NCI-H2227 treated with DMSO at 0.1 percent for 48 hours (cell line): ENCODE measurements around the gene PLEKHF1.
A peak's percentile ranks its signal among the peaks of the same experiment; 100 is the strongest.

Source experiments
- DNase-seq: peaks from one replicate; lab custom pipeline; 2025; lab: John Stamatoyannopoulos, UW

Gene PLEKHF1

DNA sequence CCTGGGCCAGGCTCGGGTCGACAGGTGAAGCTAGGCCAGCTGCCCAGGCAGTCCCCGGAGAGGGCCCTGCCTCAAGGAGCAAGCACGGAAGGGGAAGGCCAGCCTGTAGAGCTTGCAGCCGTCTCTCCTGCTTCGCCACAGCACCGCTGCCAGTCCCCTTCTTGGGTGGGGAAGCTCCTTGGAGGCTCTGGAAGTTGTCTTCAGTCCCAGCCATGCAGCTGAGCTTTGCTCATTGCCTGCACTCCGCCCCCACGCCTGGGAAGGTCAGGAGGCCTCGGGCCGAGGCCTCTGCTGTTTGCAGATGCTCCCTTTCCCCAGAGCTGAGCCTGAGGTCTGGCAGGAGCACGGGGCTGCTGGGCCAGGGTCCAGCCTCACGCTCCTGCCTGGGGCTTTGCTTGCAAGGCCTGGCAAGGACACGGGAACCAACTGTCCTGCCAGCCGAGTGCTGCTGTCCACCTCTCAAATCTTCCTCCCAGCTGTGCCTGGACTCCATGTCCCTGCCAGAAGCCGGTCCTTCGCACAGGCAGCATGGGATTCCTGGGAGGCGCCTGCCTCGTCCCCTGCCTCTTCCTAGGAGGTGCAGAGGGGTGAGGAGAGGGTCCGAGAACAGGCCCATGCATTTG is 13.3 kb downstream of the PLEKHF1 start:
- DNase-seq: no peak

DNA sequence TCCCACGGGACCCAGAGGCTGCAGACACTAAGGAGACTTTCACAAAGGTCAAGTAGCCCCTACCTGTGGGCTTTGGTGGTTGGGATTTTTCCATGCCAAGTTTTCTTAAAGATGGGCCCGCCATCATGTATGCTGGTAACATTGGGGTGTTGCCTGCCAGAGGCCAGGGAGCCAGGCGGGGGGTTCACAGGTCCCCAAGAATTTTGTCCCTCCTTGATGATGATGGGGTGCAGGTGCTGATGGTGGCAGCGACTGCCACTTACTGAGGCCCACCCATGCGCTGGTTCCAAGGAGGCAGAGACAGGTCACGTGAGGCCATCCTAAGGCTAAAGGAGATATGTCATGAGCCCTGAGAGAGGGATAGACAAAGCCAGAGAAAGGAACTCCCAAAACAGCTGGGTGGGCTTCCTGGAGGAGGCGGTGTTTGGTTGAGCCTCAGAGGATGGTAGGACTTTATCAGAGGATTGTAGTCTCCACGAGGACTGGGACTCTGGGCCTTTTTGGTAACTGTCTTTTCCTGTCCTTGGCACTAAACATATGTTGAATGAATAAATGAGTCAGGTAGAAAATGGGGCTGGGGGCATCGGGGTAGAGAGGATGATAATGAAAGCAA is 14.4 kb downstream of the PLEKHF1 start:
- no peak for DNase-seq

DNA sequence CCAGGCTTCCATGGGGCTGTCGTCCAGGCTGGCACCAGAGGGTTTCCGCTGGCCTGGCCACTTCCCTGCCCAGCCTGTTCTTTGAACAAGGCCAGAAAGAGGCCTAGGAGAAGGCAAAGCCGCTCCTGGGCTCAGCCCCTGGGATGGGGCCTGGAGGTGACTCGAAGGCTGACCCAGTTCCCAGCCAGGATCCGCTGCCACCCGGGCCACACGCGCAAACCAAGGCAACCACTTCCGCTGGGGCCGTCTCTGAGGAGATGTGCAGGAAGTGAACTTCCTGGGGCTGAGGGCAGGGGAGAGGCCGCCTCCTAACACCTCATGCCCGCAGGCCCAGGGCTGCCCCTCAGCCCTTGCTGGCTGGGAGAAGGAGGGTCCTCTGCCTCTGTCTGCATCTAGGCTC is 15.2 kb downstream of the PLEKHF1 start:
- DNase-seq: no peak

DNA sequence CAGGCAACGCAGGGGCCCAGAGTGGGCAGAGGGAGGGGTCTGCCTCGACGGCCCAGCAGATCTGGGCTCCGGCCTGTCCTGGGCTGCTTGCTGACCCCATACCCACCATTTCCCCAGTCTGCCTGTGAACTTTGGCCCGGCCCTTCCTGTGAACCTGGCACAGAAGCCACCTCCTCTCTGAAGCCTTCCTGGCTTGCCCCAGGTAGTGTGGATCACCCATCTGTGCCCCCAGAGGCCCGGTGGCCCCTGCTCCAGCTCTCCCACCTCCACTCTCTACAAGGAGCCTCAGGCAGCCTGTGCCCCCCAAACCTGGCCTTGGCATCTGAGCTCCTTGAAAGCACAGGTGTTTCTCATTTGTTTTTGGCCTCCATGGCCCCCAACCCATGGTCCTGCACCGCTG is 15.7 kb downstream of the PLEKHF1 start:
- DNase-seq: no peak

DNA sequence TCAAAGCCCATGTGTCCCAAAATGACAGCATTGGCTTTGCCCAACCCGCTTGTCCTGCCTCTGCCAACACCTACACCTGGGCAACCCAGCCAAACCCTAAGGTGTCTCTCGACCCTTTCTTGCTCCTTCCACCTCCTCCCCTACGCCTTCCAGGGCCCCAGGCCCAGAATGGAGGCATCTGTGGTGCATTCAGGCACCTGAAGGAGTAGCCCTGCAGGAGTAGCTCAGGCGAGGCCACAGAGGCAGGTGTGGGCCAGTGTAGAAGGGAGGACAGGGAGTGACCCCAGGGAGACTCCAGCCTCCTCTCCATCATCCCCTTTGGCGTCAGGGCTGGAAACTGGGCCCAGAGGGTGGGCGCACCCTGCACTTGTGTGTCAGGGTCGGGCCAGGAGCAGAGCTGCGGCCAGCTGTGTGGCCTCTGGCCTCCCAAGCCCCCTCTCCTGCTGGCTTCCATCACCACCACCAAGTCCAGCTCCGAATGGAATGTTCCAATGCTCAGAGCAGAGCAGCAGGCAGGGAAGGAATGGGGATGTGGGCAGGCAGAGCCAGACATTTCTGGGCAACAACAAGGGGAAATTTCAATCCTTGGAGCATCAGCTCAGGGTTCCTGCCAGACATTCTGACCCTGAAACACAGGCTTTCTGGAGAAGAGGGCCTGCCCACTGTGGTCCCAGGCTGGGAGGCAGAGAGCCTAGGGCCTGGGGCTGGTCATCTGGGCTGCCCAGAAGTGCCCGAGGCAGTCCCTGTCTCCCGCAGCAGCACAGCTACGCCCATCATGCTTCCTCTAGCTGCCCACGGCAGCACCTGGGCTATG is 16.4 kb downstream of the PLEKHF1 start:
- no peak for DNase-seq

DNA sequence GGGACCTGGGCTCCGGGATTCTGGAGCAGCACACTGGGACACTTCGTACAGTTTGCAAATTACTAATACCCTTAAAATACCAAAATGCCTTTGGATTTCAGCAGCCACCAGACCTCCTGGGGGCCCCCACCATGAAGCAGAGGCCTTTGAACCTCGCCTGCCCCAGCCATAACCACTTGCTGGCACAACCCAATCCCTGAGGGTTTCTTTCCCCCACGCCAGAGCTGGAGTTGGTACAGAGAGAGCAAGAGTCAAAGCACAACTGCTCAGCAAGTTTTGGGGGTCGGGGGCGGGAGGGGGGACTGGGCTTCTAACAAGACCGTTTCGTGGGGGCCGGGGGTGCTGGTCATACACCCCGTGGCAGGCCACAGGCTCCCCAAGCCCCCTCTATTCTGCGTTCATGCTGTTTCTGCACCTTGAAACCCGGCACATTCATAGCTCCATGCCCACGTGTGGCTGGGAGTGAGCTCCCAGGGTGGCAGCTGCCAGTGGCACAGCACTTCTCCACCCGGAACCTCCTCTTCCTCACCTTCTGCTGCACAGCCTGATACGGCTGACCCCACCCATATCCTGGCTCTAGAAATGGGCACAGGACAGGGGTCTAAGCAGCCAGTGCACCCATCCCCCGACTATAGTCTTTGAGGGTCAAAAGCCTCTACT is 17.1 kb downstream of the PLEKHF1 start:
- DNase-seq: no peak

DNA sequence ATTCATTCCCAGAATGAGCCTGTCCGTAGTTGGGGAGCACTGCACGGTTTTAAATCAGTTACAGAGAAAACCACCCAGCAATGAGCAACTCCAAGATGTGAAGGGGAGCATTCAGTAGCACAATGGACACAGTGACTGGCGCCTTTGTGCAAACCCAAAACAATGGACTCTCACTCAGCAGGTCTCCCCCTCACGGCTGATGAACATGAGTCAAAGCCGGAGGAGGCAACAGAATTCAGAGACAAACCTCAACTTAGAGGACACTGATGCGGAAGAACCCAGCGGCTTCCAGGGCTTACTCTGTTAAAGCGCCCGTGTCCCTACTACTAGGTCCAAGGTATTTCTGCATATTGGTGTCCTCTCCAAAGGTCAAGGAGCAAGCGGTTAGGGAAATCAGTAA is 17.7 kb downstream of the PLEKHF1 start:
- no peak for DNase-seq

- no peak for DNase-seq
These were observed 20.1 kb downstream of the PLEKHF1 start for GRCh38 chr19:29685326-29685725.

DNA sequence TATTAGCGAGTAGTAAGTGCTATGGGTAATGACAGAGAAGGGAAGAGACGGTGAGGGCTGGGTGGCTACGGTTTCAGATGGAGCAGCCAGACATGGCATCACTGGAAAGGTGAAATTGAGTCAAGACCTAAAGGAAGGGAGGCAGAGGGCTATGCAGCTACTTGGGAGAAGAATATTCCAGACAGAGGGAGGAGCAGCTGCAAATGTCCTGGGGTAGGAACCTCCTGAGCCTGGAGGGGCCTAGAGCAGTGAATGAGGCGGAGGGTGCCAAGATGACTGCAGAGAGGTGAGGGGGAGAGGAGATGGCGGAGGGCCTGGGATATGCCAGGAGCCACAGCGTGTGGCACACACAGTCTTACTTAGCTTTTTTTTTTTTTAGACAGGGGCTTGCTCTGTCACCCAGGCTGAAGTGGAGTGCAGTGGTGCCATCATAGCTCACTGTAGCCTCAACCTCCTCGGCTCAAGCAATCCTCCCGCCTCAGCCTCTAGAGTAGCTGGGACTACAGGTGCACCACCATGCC is 21.1 kb downstream of the PLEKHF1 start:
- no peak for DNase-seq

DNA sequence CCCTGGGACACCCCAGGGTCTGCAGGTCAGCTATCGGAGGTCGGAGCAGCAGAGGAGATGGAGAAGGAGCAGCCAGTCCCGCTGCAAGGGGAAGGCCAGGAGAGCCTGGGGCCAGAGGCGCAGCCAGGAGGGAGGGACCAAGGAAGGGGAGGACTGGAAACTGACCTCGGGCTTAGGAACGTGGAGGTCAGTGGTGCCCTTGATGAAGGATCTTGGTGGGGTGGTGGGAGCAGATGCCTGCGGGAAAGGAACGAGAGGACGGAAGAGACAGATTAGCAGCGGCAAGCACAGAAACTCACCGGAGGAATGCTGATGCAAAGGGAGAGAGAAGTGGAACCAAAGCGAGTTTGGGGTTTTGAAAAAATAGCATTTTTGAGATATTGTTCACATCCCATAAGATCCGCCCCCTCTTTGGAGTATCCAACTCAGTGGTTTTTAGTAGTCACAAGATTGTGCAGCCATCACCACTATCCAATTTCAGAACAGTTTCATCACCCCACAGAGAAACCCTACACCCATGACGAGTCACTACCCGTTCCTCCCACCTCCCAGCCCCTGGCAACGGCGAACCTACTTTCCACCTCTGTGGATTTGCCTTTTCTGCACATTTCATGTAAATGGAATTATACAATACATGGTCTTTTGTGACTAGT is 22.1 kb downstream of the PLEKHF1 start:
- DNase-seq: no peak

GRCh38 chr19:29687897-29688728 is 22.9 kb downstream of the PLEKHF1 start:
- no peak for DNase-seq

- no peak for DNase-seq
These were observed 25.6 kb downstream of the PLEKHF1 start for GRCh38 chr19:29690842-29691241.

DNA sequence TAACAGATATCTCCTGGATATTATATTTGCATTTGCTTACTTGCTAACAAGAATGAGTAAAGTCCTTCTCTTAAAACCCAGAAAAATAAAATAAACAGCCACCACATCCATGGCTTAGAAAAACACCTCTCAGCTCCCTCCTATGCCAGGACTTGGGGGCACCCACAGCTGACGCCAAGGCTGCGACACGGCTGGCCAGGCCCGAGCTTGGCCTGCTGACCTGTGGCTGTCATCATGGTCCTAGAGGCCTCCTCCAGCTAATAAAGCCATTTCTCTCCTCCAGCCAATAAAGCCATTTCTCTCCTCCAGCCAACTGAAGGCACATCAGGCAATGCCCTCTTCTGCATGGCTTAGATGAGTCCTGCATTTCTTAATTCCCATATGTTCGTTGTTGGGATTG is 28.9 kb downstream of the PLEKHF1 start:
- DNase-seq: no peak

- DNase-seq: peak; percentile 91
These were observed 29.7 kb downstream of the PLEKHF1 start for GRCh38 chr19:29694669-29695627.

DNA sequence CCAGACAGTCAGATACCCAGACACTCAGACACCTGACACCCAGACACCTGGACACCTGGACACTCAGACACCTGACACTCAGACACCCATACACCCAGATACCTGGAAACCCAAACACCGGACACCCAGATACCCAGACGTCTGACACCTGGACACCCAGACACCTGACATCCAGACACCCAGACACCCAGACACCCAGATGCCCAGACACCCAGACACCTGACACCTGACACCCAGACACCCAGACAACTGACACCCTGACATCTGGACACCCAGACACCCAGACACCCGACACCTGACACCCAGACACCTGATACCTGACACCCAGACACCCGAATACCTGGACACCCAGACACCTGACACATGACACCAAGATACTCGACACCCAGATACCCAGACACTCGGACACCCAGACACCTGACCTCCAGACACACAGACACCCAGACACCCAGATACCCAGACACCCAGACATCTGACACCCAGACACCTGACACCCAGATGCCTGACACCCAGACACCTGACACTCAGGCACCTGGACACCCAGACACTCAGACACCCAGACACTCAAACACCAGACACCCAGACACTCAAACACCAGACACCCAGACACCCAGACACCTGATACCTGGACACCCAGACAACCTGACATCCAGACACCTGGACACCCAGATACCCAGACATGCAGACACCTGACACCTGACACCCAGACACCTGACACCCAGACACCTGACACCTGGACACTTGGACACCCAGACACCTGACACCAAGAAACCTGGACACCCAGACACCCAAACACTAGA is 30.7 kb downstream of the PLEKHF1 start:
- no peak for DNase-seq

- no peak for DNase-seq
These were observed 31.2 kb downstream of the PLEKHF1 start for GRCh38 chr19:29696565-29696846.

DNA sequence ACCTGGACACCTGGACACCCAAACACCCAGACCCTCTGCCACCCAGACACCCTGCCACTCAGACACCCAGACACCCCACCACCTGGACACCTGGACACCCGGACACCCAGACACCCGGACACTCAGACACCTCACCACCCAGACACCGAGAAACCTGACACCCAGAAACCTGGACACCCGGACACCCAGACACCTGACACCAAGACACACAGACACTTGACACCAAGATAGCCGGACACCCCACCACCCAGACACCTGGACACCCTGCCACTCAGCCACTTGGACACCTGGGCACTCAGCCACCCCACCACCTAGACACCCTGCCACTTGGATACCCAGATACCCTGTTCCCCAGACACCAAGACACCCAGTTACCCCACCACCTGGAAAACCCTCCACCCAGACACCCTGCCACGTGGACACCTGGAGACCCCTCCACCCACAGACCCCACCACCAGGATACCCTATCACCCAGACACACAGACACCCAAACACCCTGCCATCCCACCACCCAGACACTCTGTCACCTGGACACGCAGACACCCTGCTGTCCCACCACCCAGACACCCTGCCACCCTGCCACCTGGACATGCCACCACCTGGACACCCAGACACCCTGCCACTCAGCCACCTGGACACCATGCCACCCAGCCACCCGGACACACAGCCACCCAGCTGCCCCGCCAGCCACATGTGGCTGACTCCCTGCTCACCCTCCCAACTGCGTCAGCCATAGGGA is 32.4 kb downstream of the PLEKHF1 start:
- no peak for DNase-seq

DNA sequence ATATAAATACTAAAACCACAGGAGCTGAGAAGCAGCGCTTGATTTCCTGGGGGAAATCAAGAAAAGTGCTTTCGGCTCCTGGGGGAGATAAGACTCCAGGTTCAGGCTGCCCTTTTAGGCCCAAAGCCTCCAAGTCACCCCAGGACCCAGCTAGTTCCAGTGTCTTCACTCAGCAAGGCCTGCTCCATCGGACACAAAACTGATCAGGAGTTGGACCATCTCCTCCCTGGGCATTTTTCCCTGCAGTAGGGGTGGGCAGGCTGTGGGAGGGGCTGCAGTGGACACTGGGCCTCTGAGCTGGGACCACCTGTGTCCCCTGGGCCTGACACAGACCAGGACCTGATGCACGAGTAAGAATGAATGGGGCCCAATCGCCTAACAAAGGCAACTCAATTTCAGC is 34.6 kb downstream of the PLEKHF1 start:
- DNase-seq: no peak

GRCh38 chr19:29700498-29700897 is 35.2 kb downstream of the PLEKHF1 start:
- peak; percentile 58 for DNase-seq
